Kidney capillary endothelial cell (primary cell): ENCODE measurements around the gene GNAL.

Source experiments
- DNase-seq: peaks from one replicate; pipeline ENCODE4 v3.0.0-alpha.2; 2018; ENCODE audit warnings: low spot score

The GNAL gene

GRCh38 chr18:11809895-11810294 is 120.8 kb downstream of the GNAL start:
- DNase-seq, result no peak

DNA sequence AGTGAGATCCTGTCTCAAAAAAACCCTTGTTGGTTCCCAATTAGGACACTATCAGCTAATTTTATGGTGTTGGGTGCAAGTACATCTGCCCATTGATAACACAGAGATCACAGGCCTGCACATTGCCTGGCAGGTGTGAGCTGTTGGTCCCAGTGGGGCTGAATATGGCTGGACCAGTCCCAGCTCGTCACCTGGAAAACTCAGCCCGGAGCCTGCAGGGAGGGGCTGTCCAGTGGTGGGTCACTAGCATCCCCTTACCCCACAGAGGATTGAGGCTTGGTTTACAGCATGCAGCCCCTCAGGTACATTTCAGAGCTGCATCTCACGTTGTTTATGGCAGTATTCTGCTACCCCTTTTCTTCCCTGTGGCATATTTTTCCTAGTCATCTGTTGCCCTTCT is 121.3 kb downstream of the GNAL start:
- no peak for DNase-seq

DNA sequence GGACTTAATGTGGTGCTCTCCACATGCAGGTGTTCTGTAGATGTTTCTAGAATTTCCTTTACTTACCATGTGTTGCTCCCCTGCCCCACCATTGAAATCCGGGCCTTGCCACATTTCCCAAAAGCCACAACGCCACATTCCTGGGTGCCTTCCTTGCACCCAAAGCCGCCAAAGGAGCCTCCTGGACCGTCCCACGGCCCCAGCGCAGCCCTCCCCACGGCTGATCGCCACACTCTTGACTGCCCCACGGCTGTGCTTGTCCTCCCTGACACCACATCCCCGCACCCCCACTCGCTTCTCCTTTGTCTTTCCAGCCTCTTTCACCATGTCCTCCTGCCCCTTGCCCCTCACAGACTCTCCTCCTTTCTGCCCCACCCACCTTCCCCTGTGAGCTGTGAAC is 121.9 kb downstream of the GNAL start:
- DNase-seq, result no peak

- no peak for DNase-seq
Measured at GRCh38 chr18:11817229-11817628, 128.2 kb downstream of the GNAL start.

- DNase-seq, result no peak
Measured at GRCh38 chr18:11818486-11819203, 129.6 kb downstream of the GNAL start.

GRCh38 chr18:11819938-11820337 is 130.9 kb downstream of the GNAL start:
- no peak for DNase-seq

DNA sequence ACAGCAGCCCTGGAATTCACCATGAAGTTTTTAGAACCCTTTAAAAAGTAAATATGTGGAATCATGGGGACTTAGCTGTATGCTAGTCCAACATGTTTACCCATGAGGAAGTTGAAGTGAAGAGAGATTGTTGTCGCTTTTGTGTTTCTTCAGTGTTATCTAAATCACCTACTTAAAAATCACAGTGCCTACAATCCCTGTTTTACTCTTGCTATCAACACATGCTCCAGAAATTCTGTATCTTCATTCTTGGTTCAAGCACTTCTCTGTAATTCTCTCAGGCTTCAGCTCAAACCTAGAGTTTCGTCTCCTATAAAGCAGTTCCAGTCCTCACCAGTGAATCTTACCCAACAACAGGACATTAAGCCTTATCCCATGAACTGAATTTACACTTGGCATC is 131.6 kb downstream of the GNAL start:
- DNase-seq, result no peak

- no peak for DNase-seq
Measured at GRCh38 chr18:11821208-11821607, 132.1 kb downstream of the GNAL start.

DNA sequence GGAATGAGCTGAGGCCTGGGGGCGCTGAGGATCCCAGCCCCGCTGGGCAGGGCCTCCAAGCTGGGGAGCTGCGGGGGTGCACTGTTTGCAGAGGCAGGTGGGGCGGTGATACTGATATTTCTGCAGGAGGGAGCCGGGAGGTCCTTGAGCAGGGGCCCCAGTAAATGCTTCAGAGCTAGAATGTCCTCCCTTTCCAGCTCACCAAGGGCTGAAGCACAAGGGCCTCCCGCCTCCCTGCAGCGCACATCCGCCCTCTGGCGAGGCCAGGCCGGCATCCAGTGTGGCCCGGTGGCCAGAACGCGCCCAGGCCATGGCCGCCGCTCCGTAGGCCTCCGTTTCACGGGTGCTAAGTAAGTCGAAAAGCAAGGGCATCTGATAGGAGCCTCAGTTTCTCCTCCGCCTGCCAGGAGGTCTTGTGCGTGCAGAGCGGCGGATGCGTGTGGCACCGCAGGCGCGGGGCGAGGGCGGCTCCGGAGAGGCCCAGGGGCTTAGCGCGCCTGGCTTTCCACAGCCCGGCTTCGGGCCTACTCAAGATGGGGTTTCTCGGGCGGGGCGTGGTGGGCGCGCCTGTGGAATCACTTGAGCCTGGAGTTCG is 132.7 kb downstream of the GNAL start:
- no peak for DNase-seq

- no peak for DNase-seq
Measured at GRCh38 chr18:11823545-11823944, 134.5 kb downstream of the GNAL start.

DNA sequence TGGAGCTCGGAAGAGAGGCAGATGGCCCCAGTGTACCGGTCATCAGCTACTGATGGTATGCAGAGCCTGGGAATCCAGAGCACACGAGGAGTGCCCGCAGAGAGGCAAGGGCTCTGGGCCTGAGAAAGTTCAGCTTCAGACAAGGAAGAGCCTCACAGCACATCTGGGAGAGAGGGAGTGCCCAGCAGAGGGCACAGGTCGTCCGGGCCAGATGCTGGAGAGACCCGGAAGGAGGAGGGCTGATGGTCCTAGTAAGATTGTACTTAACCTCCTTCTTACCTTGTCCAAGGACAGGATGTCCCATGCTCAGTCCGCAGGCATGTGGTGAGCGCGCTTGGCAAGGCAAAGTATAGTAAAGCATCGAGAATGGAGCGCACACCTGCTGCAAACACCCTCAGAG is 137.8 kb downstream of the GNAL start:
- DNase-seq, result no peak

GRCh38 chr18:11828786-11829432 is 139.8 kb downstream of the GNAL start:
- no peak for DNase-seq

DNA sequence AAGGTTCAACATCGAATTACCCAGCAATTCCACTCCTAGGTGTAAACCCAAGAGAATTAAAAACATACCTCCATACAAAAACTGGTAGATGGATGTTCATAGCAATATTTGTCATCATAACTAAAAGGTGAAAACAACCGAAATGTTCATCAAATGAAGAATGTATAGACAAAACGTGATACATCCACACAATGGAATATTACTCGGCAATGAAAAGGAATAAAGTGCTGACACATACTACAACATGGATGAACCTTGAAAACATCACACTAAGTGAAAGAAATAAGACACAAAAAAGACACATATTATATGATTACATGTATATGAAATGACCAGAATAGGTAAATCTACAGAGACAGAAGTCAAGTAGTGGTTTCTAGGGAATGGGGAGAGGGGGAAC is 141.5 kb downstream of the GNAL start:
- no peak for DNase-seq

DNA sequence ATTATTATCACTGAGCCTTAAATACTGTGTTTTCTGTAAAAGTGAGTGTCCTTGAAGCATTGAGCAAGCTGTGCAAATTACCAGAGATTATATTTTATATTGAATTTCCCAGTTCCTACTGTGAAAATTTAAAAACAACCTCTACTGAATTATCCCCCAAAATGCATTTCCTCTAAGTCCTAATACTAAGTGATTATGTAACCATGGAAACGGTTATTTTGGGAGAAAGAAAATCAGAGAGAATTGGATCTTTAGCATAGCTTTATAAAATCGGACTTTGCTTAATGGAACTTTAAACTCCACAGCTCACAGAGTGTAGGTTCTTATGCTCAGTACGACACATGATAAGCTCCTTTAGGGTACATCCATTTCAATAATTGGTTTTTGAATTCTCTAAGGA is 142.9 kb downstream of the GNAL start:
- no peak for DNase-seq

DNA sequence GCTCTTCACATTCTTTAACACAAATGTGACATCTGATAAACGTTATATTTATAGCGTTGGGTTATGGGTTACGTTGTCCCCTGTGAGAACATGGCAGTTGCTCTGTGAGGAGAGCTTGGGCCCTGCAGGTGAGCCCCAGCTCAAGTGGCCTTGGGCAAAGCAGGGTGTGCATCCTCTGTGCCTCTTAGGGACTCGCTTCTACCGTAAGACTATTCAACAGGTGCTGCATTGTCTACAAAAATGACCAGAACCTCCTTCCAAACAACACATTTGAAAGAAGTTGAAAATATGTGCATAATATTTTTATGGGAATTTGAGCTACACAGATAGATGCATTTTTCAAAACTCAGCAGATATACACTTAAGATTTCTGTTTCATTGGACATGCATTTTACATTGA is 145.7 kb downstream of the GNAL start:
- no peak for DNase-seq

GRCh38 chr18:11839556-11839955 is 150.5 kb downstream of the GNAL start:
- no peak for DNase-seq

- DNase-seq, result no peak
Measured at GRCh38 chr18:11840493-11840892, 151.4 kb downstream of the GNAL start.

DNA sequence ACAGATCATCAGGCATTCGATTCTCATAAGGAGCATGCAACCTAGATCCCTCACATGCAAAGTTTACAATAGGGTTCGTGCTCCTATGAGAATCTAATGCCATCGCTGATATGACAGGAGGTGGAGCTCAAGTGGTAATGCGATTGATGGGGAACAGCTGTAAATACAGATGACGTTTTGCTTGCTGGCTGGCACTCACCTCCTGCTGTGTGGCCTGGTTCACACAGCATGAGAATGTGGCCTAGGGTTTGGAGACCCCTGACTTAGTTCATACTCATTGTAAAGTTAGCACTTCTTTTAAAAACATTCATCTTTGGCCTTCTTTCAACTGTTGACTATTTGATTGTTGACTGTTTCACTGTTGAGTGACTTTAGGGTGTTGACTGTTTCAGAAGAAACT is 153.5 kb downstream of the GNAL start:
- no peak for DNase-seq

DNA sequence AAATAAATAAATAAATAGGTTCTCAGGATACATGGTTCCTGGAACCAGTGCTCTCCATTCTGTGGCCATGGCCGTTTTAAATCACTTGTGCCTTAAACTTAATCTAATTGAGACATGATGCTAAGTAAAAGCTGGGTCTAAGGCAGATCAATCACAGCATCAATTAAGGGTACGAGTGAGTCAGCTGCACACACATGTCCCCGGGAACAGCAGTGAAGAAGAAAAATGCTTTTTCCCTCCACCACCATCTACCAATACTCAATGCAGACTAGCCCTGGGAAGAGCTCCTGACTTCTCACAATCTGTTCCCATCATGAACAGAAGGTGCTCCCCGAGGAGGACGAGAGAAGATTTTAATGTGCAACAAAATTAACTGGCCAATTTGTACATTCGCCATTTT is 155.4 kb downstream of the GNAL start:
- DNase-seq, result no peak

DNA sequence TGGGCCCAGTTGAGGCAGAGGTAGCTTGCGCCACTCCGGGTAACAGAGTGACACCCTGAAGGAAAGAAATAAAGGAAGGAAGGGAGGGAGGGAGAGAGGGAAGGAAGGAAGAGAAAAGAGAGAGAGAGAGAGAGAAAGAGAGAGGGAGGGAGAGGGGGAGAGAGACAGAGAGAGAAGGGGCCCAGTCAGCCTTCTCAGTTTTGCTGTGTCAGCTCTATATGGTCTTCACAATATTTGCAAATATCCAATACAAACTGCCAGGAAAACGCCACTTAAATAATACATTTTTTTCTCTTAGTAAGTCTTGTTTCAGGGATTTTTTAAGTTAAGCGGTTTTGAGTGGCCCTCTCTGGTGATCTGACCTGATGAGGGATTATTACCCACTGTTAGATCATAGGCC is 156.6 kb downstream of the GNAL start:
- no peak for DNase-seq

DNA sequence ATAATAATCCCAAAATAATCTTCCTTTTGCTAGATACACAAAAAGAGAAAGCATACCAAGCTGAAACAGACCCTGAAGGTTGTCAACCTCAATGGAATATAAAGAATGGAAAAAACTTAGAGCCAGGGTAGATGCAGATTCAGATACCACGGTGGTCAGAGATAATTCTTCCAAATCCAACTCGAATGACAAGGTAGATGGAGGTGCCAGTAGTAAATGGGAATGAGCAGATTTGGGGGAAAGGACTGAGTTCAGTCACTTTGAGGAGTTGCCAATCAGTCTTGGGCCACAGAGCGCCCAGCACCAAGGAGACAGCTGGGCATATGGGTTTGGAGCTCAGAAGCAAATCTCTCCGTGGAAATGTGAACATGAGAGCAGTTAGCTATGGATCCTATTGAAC is 158.7 kb downstream of the GNAL start:
- DNase-seq, result no peak

DNA sequence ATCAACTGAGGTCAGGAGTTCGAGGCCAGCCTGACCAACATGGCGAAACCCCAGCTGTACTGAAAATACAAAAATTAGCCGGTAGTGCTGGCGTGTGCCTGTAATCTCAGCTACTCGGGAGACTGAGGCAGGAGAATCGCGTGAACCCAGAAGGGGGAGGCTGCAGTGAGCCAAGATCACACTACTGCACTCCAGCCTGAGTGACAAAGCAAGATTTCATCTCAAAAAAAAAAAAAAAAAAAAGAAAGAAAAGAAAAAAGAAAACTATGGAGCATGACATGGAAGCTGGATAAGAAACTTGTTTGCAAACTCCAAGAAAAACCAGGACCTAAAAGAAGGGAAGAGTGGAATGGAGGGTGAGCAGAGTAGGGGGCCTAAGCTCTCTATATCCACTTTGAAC is 160.2 kb downstream of the GNAL start:
- no peak for DNase-seq

GRCh38 chr18:11849841-11850634 is 161.0 kb downstream of the GNAL start:
- peak; percentile 15 for DNase-seq
